Left lobe of liver (tissue), 2 donors: Measurements from ENCODE around the gene AKAP13. TPM values are rescaled to one million over a fixed set of nuclear protein-coding genes. Genes with fewer than 3 reads are reported as not detected.
A peak's percentile ranks its signal among the peaks of the same experiment; 100 is the strongest.
"Not testable (repeated sequence)": the region's sequence is repeated elsewhere in the genome, so short reads cannot be mapped to it uniquely, and the experiment has no call there.

Experiments
- ATAC-seq: fragments of 200-7000 bp; cut with Tn5 transposase; one replicate; pipeline ENCODE4 v1.9.1; 2020; ENCODE audit warnings: mild to moderate bottlenecking, moderate library complexity
- DNase-seq: peaks from one replicate; pipeline ENCODE4 v3.0.0-alpha.2; 2020; ENCODE audit warnings: low spot score
- total RNA-seq: library from RNA; stranded (reverse); gene quantifications from one replicate; pipeline ENCODE4 v1.2.1, GENCODE V29; 2021
- donor health status: DM: no; HTN: no; CAD: no; lungs with moderate emphysema.
- donor health status: DM: no; HTN: yes; CAD: no.

AKAP13 gene
- total RNA-seq, 1 donor from 2014 or later: 60.5 TPM

DNA sequence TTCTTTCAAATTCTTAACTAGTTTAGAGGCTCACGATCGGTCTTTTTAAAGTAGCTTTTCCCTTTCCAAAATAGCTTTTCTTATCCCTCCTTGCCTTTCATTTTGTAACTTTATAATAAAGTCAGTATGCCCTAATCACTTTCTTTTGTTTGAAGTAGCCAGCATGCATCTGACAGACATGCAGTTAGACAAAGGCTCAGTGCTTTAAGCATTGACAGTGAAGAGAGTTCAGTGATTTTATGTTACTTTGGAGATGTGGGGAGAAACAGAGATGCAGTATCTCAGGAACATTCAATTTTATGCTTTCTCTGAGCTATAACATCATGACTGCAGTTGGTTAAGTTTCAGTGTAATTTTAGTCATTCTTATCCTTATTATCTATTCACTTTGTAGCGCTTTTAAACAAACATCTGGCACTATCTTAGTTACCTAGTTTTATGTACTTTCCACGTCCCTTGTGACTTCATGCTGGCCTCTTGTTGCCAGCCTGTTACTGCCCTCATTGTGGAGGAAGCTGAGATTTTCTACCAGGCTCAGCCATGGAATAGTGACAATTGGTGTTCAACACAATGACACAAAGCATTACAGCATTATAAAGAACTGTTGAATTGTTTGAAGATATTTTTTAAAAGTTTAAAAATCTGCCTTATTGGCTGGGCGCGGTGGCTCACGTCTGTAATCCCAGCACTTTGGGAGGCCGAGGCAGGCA is 90.3 kb downstream of the AKAP13 start:
- ATAC-seq (peak; percentile 56), DNase-seq (no peak)

DNA sequence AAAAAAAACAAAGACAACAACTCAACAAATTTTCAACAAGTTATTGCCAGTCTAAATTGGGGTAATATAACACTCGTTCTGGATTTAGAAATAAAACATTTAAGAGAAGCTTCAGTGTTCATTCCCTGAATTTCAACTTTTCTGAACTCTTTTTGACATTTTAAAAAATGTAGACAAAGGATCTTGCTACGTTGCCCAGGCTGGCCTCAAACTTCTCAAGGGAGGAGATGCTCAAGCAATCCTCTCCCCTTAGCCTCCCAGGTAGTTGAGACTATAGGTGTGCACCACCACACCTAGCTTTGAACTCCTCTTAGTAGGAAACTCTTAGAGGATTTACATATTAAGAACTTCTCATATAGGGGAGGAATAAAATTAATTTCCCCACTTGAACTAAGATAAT is 91.9 kb downstream of the AKAP13 start:
- ATAC-seq: no peak
- DNase-seq: no peak

DNA sequence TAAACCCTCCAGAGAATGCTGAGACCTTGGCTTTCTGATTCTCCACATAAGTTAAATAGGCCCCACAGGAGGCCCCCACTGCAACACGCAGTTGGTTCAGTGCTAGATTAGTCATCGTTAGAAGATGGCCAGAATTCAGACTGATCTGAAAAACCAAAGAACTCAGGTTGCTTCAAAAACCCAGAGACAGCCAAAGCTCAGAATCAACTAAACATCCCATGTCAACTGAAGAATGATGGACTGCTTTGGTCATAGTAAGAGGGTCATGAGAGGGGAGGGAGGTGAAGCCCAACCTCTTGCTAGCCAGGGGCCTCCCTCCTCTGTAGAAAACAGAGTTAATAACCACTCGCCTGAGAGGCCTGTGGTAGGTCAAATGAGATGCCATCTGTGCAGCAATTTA is 93.1 kb downstream of the AKAP13 start:
- no peak for DNase-seq
- no peak for ATAC-seq

DNA sequence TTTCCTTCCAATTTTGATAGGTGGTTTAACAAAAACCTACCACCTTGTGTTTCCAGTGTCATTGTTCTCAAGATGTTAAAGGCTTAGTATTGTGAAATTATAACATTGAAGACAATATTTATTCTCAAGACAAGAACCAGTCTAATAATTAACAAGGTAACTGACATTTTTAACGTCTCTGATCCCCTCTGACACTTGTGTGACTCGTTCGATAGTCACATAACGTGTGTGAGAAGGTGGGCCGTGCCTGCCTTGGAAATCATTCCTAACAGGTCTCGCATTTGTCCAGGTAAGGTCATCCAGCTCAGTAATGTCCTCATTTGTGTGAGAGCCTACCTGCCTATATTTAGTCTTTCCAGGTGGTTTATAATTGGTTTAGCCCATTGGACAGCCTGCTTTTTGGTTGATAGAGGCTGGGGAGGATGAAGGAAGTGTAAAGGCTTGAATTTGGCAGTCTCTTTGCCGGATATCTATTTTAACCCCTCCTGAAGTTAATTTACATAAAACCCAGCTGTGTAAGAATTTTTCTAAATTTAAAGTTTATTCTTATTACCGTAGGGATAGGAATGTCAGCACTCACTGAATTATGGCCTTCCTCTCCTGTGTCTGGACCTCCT is 94.4 kb downstream of the AKAP13 start:
- ATAC-seq (no peak), DNase-seq (no peak)

DNA sequence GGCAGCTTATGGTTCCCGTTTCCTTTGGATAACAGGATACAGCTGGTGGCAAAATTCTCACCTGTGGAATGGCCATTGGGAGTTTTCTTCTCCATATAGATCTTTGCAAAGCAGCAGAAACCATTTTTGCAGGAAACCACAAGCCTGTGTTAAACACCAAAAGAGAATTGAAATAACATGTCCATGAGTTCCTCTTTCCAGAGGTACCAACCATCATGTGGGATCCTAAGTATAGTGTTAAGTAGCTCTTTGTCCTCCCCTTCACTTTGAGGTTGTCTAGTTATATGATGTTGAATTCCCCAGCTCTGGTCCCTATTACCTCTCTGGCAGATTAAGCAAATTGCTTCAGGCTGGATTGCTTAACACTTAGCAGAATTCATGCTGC is 94.9 kb downstream of the AKAP13 start:
- ATAC-seq (no peak), DNase-seq (no peak)

DNA sequence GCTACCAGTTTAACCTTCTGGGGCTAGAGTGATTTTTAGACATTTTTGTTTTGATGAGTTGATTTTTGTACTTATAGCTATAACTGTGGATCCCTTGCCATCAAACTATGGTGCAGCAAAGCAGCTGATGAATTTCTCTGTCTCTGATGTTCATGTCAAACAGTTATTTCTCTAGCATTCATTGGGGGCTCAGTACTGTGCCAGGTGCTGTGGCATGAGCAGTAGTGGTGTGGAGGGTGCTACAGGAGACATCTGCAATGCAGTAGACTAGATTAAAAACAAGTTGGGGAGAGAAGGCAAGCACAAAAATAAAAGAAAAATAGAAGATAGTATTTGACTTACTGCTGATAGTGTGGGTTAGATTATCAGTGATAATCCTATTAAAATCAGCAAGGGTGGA is 95.3 kb downstream of the AKAP13 start:
- DNase-seq (no peak), ATAC-seq (no peak)

DNA sequence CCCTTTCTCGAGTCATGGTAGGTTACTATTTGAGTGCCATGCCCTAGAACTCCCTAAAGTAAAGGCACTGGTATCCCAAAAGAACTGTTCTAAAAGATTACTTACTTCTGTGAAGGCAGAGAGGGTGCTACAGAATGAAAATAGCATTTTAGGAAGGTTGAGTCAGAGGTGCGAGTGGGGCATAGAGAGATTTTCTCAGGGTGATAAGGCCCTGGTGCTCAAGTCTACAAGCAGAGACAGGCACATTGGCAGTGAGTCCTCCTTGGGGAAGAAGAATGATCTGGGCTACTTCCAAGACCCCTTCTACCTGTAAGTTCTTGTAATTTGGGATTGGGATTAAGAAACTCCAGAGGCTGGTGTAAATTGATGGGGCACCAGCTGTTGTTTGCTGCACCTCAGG is 96.7 kb downstream of the AKAP13 start:
- ATAC-seq (no peak), DNase-seq (no peak)

DNA sequence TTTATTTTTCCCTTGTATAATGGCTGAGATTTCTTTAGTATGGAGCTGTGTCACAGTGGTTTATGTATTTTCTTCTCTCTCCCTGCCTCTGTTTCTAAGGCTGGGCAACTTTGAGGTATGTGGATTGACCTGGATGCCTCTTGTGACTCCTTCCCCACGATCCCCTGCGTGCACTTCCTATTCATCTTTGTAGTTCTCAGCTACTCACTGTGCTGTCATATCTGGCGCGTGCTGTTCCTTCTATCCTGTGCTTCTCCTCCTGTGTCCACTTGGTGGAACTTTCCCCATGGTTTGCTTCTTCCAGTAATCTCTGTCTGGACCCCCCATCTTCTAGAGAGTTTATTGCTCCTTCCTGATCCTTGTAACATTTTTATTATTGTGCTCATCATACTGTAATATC is 97.3 kb downstream of the AKAP13 start:
- no peak for DNase-seq
- ATAC-seq: no peak

DNA sequence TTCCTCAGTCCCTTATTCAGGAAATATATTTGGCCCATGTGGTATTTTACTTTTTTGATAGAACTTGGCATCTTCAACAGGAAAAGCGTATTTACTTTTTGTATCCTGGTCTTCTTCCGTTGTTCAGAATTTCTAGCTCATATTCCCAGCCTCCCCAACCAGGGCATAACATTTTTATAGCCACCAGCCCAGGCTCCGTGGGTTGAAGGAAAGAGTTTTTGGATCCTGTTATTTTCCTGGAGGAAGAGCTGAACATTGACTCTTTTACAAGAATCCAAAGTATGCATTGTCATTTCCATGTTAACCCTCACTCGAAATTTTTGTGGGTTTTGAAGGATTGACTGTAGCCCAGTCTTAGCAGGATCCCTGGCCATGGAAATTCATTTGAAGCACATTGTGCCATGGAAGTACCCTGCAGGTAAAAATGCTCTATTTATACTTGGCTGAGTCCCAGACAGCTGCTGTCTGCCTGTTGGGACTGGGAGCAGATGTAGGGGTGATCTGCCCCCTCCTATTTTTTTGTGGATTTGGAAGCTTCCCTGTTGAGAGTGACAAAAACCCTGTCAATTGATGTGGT is 98.8 kb downstream of the AKAP13 start:
- no peak for ATAC-seq
- DNase-seq: no peak

DNA sequence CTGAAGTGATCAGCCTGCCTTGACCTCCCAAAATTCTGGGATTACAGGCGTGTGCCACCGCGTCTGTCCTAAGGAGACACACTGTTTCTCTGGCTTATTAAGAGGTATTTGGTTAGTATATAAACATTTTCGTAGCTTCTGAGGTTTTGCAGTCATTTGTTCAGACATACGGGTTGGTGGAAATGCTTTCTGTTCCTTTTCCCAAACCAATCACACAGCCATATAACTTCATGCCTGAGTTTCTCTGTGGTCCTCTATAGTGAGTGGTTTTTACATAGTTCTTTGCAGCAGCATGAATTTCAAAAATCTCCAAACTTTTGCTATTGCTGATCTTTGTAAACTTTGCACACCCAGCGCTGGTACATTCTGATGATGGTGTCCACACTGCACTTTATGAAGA is 100.5 kb downstream of the AKAP13 start:
- DNase-seq (no peak), ATAC-seq (no peak)

DNA sequence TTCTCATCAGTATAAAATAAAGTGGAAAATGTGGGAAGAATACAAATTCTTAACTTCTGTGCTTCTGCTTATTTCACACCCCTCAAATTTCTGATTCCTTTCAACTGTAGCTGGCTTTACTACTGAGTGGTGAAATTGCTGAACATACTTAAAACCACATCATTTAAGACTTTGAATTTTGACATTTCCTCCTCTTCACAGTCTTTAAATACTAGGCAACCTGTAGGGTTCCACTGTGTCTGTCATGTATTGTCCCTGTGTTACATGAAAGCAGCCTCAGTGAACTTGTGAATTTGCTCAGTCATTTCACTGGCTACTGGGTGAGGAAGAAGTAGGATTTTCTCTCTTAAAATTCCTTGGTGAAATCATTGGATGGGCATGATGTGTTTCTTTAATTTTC is 101.1 kb downstream of the AKAP13 start:
- ATAC-seq, DNase-seq: not testable (repeated sequence)

DNA sequence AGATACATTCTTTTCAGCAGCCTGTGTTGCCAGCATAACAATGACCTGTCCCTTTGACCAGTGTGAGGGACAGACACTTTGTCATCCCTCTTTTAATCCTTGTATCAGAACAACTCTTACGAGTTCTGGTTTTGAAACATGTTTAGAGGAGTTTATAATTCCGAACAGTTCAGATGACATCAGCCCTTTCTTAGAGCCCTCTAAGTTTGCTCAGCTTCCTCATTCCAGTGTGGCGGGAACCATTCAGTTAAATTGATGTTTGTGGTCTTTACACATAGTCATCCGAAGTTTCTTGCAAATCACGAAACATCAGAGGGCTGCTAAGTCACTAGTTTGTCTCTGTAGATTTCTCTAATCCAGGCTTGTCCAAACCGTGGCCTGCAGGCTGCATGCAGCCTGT is 102.5 kb downstream of the AKAP13 start:
- DNase-seq (no peak), ATAC-seq (peak; percentile 35)

DNA sequence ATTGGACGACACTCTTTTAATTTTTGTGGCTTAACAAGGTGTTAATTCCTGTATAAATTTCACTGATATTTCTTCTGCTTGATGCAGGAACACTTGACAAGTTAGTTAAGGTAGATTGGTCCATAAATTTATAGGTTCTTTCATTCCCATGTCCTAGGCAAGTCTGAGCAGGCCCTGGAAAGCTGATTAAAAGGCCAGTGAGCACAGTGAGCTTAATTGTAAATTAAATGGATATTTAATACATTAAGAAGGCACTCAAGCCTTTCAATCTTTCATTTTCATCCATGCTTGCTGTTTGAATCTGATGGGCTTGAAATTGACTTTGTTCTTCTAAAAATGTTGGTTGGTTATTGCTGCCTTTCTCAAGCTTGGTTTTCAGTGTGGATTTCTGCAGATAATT is 103.6 kb downstream of the AKAP13 start:
- ATAC-seq, DNase-seq: not testable (repeated sequence)

DNA sequence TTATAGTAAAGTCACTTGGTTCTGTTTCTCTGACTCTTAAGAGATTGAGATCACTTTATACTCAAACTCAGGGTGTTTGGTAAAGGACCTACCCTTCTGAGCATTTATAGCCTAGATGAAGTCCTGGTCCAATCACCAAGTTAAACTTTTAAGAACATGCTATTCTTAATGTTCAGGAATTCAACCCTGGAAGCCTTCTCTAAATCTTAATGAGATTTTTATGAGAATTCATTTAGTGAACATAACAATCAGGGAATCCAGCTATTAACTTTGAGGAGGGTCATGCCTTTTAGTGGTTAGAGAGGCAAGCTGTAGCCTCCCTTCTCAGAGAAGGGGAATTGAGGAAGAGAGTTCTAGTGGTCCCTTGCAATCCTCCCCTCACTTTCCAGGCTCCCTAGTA is 104.5 kb downstream of the AKAP13 start:
- not testable (repeated sequence) for DNase-seq, ATAC-seq

DNA sequence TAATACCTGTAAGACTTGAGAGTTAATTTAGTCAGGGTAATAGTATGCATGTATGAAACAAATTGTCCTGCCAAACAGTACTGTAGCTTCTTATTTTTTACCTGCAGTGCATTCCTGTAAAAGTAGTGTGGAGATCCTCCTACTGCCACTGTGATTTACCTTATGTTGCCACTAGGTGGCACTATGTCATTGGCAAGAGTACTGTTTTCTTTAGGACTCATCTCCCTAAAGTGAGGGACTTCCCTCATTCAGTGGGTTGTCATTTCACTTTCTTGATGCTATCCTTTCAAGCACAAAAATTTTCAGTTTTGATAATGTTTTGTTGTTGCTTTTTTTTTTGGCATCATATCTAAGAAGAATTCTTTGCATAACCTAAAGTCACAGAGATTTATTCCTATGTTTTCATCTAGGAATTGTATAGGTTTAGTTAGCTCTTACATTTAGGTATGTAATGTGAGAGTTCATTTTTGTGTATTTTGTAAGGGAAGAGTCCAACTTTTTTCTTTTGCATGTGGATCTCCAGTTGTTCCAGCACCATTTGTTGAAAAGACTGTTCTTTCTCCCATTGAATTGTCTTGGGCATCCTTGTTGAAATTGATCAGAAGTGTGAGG is 105.7 kb downstream of the AKAP13 start:
- DNase-seq: peak; percentile 50
- peak; percentile 98 for ATAC-seq

DNA sequence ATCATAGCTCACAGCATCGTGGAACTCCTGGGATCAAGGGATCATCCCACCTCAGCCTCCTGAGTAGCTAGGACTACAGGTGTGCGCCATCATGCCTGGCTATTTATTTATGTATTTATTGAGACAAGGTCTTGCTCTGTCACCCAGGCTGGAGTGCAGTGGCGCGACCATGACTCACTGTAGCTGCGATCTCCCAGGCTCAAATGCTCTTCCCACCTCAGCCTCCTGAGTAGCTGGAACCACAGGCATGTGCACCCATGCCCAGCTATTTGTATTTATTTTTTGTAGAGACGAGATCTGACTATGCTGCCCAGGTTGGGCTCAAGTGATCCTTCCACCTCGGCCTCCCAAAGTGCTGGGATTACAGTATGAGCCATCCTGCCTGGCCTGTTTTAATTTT is 107.4 kb downstream of the AKAP13 start:
- ATAC-seq, DNase-seq: not testable (repeated sequence)

DNA sequence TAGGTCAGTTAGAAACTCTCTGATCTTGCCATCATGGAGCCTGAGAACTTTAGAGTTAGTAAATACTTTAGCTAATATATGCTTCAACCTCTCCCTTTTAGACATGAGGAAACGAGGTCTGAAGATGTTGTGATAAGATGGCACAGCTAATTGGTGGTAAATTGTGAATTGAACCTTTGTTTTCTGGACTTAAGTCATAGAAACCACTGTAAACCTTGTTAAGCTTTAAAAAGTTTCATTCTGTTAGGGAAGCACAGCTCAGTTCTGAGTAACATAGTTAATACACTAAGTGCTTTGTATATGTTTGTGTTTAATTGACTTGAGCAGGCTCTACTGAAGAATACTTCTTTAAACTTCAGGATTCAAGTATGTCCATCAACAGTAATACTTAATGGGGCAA is 108.6 kb downstream of the AKAP13 start:
- ATAC-seq (no peak), DNase-seq (no peak)

DNA sequence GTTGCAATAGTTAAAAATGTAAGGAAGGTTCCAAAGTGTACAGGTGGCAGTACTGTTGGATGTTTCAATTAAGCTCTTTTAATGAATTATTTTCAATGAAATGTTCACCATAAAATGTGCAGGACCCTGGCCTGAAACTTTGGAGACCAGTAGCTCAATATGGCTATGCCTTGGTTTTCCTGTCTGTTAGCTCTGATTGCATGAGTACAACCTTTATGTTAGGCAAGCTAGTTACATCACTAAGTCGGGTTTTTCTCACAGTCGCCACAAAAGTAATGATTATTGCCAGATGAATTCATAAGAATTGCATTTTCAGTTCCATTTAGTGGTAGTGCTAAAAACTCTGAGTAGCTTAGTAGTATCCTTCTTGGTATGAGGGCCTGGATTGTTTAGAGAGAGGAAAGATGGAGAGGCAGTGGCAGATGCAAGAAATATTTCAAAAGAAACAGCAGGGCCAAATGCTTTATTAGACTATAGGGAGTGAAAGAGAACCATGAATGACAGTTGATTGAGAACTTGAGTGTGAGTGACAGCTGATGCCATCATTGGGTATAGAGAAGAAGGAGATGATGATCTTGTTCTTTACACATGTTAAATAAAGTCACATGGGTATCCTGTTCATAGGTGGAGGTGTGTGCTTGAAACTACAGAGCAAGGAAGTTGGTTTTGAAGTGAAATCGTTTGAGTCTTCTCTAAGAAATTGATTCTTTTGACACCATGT is 109.5 kb downstream of the AKAP13 start:
- no peak for DNase-seq
- no peak for ATAC-seq

DNA sequence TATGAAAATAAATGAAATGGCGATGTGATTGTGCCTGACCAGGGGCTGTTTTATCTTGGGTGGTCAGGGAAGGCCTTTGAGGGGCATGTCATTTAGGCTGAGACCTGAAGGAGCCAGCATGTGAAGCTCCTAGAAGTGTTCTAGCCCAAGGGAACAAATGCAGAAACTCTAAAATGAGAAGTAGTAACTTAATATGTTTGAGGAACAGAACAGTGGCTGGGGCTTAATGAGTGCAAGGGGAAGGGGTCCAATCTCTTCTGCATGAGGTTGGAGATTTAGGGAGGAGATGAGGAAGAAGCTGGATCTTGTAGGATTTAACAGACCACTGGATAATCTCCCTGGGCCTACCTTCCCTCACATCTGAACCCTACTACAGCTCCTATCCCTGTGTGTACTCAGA is 110.5 kb downstream of the AKAP13 start:
- ATAC-seq (no peak), DNase-seq (no peak)

DNA sequence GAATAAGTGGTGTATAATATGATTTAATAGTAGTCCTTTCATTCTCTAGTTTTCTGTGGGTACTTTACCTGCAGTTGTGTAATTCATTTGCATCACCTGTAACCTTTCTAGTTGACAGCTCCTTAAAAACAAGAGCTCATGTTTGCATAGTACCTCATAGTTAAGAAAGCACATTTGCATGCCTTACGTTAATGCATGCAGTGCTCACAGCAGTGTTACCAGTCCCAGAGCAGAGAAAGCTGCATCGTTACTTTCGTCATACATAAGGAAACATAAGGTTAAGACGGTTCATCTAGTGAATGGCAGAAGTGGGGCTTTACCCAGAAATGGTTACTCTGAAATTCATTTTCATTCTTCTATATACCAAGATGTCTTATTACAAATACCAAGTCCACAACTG is 111.3 kb downstream of the AKAP13 start:
- no peak for ATAC-seq

DNA sequence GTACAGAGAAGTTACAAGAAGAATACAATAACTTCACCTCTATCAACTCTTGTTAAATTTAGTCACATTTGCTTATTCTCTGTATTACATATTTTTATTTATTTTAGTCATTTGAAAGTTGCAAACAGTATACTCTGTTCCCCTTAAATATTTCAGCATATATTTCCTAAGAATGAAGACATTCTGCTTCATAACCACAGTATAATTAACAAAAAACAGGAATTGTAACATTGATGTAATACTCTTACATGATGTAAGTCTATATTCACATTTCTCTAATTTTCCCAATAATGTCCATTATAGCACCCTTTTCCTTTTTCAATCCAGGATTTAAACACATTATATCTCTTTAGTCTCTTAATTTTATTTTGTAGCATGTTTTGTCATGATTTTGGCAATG is 112.0 kb downstream of the AKAP13 start:
- DNase-seq: no peak
- ATAC-seq: no peak

More for the DNA sequence above, 111.3 kb downstream of the AKAP13 start:
- no peak for DNase-seq
